GM12874 (cell line): ENCODE data around the gene SLC34A1.

Experiments
- CTCF ChIP-seq: IDR thresholded peaks from 2 replicates; pipeline ENCODE4 v1.5.1; 2011; ENCODE audit warnings: low read depth, mild to moderate bottlenecking, control low read depth, low read length, moderate library complexity; ENCODE audit not compliant: insufficient read depth

Gene SLC34A1

GRCh38 chr5:177357146-177357458 lies 27.1 kb upstream of the SLC34A1 start:
- no peak for TF ChIP-seq CTCF

- no peak for TF ChIP-seq CTCF
Measured at GRCh38 chr5:177357459-177358351, 26.5 kb upstream of the SLC34A1 start, which contains the start of gene RGS14. TSS of gene RGS14 (plus strand) at chr5:177357924. CDS start at chr5:177358025, 101 bp downstream.

GRCh38 chr5:177358370-177358819 lies 25.8 kb upstream of the SLC34A1 start:
- no peak for TF ChIP-seq CTCF

GRCh38 chr5:177359451-177359851 lies 24.8 kb upstream of the SLC34A1 start:
- TF ChIP-seq CTCF, result no peak

GRCh38 chr5:177359860-177360259 lies 24.4 kb upstream of the SLC34A1 start:
- no peak for TF ChIP-seq CTCF

GRCh38 chr5:177361418-177362291 lies 22.6 kb upstream of the SLC34A1 start:
- TF ChIP-seq CTCF, result 0 out of 2 replicates have a peak, but pooled peaks have one; percentile 11

GRCh38 chr5:177362292-177362609 lies 22.0 kb upstream of the SLC34A1 start:
- TF ChIP-seq CTCF, result no peak
